Ishikawa (cell line): ENCODE data around the gene TMEM161A.

Experiments used
- NFIC ChIP-seq: IDR thresholded peaks from 2 replicates; pipeline ENCODE4 v1.6.1; 2012
- TAF1 ChIP-seq: IDR thresholded peaks from 2 replicates; pipeline ENCODE4 v1.6.1; 2012; ENCODE audit warnings: low read depth, mild to moderate bottlenecking
- TF ChIP-seq, protein P1 (sequence below): IDR thresholded peaks from 2 replicates; pipeline ENCODE4 v1.6.1; 2012; ENCODE audit warnings: low read depth, mild to moderate bottlenecking
- TF ChIP-seq, protein P2 (sequence below): IDR thresholded peaks from 2 replicates; pipeline ENCODE4 v1.6.1; 2012

DNA sequence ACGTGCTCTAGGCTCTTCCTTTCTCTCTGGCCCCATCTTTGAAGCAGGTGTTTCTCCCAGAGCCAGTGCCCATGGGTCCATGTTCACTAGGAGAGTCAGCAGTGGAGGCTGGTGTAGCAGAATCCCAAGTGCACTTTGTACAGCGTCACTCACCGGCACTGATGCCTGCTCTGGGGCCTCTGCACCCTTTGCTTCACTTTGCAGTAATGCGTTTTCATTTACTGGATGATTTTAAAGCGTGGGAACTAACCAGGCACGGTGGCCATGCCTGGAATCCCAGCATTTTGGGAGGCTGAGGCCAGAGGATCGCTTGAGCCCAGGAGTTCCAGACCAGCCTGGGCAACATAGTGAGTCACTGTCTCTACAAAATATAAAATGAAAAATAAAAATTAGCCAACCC is 43.8 kb downstream of the TMEM161A start:
- TF ChIP-seq TAF1 (no peak), NFIC (no peak)
- TF ChIP-seq, protein P1, sequence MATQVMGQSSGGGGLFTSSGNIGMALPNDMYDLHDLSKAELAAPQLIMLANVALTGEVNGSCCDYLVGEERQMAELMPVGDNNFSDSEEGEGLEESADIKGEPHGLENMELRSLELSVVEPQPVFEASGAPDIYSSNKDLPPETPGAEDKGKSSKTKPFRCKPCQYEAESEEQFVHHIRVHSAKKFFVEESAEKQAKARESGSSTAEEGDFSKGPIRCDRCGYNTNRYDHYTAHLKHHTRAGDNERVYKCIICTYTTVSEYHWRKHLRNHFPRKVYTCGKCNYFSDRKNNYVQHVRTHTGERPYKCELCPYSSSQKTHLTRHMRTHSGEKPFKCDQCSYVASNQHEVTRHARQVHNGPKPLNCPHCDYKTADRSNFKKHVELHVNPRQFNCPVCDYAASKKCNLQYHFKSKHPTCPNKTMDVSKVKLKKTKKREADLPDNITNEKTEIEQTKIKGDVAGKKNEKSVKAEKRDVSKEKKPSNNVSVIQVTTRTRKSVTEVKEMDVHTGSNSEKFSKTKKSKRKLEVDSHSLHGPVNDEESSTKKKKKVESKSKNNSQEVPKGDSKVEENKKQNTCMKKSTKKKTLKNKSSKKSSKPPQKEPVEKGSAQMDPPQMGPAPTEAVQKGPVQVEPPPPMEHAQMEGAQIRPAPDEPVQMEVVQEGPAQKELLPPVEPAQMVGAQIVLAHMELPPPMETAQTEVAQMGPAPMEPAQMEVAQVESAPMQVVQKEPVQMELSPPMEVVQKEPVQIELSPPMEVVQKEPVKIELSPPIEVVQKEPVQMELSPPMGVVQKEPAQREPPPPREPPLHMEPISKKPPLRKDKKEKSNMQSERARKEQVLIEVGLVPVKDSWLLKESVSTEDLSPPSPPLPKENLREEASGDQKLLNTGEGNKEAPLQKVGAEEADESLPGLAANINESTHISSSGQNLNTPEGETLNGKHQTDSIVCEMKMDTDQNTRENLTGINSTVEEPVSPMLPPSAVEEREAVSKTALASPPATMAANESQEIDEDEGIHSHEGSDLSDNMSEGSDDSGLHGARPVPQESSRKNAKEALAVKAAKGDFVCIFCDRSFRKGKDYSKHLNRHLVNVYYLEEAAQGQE: no peak
- TF ChIP-seq, protein P2, sequence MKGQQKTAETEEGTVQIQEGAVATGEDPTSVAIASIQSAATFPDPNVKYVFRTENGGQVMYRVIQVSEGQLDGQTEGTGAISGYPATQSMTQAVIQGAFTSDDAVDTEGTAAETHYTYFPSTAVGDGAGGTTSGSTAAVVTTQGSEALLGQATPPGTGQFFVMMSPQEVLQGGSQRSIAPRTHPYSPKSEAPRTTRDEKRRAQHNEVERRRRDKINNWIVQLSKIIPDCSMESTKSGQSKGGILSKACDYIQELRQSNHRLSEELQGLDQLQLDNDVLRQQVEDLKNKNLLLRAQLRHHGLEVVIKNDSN: no peak
